KOPT-K1 (cell line): ENCODE data around the gene LRP1.
"Not testable (repeated sequence)": the region's sequence is repeated elsewhere in the genome, so short reads cannot be mapped to it uniquely, and the experiment has no call there.

Experiments
- H3K27ac ChIP-seq: fragments of 200-600 bp; sonication (generic); 2 replicates; pipeline ENCODE4 v1.5.1; 2016; ENCODE audit warnings: antibody characterized with exemption, mild to moderate bottlenecking, low read depth, low read length; ENCODE audit not compliant: poor library complexity, severe bottlenecking
- H3K36me3 ChIP-seq: fragments of 200-600 bp; sonication (generic); 2 replicates; pipeline ENCODE4 v1.5.1; 2017; ENCODE audit warnings: antibody characterized with exemption, mild to moderate bottlenecking, low read length, moderate library complexity; ENCODE audit not compliant: insufficient read depth
- H3K9me3 ChIP-seq: fragments of 200-600 bp; sonication (generic); 2 replicates; pipeline ENCODE4 v1.5.1; 2017; ENCODE audit warnings: antibody characterized with exemption, low read length, mild to moderate bottlenecking; ENCODE audit not compliant: insufficient read depth, poor library complexity, severe bottlenecking

The LRP1 gene

DNA sequence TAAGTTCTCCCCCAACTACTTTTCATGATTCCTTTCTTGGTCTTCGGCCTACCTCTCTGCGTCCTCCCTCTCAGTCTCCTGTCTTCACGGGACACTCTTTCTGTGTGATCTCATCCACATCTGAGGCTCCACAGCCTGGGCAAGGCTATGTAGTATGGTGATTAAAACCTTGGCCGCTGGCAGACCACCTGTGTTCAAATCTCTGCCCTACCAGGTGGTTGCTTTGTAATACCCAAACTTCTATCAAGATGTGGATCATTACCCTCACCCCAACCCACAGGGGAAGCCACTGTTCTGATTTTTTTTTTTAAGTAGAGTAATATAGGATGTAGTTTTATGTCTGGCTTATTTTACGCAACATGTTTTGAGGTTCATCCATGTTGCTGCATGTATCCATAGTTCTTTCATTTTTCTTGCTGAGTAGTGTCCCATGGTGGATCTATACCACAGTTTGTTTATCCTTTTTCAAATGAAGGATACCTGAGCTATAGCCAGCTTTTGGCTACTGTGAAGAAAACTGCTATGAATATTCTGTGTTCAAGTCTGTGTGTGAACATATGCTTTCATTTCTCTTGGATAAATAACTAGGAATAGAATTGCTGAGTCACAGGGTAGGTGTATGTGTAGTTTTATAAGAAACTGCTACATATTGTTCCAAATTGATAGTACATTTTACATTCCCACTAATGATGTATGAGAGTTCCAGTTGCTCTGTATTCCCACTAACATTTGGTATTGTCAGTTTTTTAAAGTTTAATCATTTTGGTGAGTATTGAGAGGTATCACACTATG is 8.8 kb upstream of the LRP1 start:
- H3K27ac ChIP-seq = no peak overlapping the region
- H3K9me3 ChIP-seq = no peaks in the 10 kb centered on the region
- H3K36me3 ChIP-seq = no peaks in the 10 kb centered on the region

DNA sequence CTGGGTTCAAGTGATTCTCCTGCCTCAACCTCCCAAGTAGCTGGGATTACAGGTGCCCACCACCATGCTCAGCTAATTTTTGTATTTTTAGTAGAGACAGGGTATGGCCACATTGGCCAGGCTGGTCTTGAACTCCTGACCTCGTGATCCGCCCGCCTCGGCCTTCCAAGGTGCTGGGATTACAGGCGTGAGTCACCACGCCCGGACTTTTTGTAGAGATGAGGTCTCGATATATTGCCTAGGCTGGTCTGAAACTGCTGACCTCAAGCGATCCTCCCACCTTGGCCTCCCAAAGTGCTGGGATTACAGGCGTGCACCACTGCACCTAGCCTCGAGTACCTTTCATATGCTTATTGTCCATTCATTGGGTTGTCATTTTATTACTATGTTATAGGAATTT is 7.6 kb upstream of the LRP1 start:
- H3K36me3 ChIP-seq, H3K9me3 ChIP-seq, H3K27ac ChIP-seq: not testable (repeated sequence)

DNA sequence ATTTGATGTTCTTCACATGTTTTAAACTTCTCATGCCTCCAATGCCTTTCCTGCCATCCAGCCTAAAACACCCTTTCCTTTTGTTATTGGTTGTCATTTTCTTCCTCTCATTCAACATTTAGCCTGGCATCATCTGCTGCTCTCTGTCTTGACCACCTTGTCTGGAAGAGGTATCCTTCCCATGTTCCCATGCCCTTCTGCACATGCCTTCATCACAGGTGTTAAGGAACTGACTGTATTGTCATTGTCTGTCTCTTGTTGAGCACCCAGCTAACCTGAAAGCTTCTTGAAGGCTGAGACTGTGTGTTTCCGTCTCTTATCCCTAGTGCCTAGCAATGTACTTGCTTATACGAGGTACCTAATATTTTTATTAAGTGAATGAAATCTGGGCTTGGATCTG is 4.5 kb upstream of the LRP1 start:
- Histone ChIP-seq H3K27ac (no peak overlapping the region), H3K9me3 (no peaks in the 10 kb centered on the region), H3K36me3 (no peaks in the 10 kb centered on the region)

DNA sequence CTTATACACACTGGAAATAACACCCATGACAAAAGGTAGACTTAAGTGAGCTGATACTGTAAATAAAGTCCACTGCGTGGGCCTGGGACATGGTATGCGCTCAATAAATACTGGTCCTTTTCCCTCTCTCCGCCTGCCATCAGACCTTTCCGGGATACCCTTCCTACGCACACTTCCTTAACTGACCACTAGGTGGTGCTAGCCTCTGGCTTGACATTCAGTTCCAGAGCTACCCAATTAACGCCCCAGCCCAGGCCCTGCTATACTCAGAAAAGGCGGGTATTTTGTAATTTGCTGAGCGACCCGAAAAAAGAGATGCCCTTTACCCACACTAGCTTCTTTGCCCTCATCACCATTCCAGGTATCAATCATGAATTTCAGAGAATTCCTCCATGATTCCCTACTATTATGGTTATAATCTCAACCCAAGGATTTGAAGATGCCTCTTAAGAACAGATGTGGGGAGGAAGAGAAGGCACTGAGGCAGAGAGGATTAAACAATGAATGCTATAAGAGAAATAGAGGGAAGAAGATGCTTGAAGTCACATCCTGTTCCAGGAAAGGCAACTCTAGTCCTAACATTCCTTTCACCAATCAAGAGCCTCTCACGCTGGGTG is 3.9 kb upstream of the LRP1 start:
- Histone ChIP-seq H3K27ac (no peak overlapping the region), H3K9me3 (no peaks in the 10 kb centered on the region), H3K36me3 (no peaks in the 10 kb centered on the region)

DNA sequence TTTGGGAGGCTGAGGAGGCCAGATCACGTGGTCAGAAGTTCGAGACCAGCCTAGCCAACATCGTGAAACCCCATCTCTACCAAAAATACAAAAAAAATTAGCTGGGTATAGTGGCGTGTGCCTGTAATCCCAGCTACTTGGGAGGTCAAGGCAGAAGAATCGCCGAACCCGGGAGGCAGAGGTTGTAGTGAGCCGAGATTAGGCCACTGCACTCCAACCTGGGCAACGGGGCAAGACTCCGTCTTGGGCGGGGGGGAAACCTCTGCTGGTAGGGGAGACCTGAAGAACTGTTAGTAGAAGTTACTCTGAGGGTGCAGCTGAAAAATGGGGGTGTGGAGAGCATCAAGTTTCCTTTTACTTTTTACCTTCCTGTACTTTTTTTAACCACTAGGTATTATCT is 2.2 kb upstream of the LRP1 start:
- Histone ChIP-seq H3K36me3 (no peaks in the 10 kb centered on the region), H3K27ac (no peak overlapping the region), H3K9me3 (no peaks in the 10 kb centered on the region)

DNA sequence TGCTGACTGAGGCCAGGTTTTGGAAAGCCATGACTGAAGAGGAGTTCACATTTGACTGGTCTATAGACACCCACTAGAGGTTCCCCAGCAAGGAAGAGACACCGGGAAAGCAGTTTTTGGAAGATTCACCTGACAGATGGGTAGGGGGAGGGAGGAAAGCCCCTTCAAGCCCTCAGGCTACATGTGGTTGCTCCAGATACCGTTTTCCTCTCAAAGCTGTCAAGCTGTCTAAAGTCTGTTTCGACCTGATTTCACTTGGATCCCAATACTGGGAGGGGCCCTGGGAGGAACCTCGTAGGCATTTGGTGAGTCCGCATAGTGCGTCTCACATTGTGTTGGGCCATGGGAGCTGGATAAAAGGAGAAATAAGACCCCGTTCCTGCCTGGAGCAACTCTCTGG is 1.7 kb upstream of the LRP1 start:
- no peak overlapping the region for H3K27ac ChIP-seq
- H3K36me3 ChIP-seq = no peaks in the 10 kb centered on the region
- H3K9me3 ChIP-seq = no peaks in the 10 kb centered on the region

DNA sequence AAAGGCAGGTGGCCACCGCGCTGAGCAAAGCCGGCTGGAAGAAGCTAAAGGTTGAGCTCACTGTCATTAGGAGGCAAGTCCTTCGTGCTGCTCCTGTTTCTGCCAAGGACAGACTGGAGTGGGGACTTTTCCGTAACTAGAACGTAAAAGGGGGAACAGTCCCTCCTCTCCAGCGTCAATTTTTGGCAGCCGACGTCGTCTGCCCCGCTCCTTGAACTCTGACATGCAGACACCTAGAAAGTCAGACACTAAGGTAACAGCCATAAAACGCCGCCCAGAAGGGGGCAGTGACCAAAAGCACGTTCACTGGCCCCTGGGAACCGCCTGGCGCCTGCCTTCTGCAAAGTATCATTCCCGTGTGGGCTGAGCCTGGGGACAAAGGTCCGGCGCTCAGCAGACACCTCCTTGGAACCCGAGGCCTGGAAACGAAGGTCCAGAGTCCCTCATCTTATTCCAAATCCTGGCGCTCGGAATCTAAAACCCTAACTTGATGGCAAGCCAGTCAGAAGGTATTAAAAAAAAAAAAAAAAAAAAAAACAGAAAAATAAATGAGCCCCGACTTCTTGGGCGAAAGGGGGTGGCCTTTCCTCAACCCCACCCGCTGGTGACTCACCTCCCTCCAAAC is 1.1 kb upstream of the LRP1 start:
- Histone ChIP-seq H3K36me3 (no peaks in the 10 kb centered on the region), H3K9me3 (no peaks in the 10 kb centered on the region), H3K27ac (no peak overlapping the region)

DNA sequence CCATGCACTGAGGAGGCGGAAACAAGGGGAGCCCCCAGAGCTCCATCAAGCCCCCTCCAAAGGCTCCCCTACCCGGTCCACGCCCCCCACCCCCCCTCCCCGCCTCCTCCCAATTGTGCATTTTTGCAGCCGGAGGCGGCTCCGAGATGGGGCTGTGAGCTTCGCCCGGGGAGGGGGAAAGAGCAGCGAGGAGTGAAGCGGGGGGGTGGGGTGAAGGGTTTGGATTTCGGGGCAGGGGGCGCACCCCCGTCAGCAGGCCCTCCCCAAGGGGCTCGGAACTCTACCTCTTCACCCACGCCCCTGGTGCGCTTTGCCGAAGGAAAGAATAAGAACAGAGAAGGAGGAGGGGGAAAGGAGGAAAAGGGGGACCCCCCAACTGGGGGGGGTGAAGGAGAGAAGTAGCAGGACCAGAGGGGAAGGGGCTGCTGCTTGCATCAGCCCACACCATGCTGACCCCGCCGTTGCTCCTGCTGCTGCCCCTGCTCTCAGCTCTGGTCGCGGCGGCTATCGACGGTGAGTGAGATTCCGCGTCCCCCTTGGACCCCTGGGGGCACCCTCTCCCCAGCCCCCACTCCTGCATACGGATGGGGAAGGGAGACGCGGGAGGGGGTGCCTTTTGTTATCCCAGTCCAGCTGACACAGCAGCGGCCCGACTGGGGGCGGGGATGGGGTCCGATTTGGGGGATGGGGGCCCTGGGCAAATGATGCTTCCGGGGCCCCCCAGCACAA is 400 bp downstream of the LRP1 start:
- Histone ChIP-seq H3K27ac (no peak overlapping the region), H3K36me3 (no peaks in the 10 kb centered on the region), H3K9me3 (no peaks in the 10 kb centered on the region)

DNA sequence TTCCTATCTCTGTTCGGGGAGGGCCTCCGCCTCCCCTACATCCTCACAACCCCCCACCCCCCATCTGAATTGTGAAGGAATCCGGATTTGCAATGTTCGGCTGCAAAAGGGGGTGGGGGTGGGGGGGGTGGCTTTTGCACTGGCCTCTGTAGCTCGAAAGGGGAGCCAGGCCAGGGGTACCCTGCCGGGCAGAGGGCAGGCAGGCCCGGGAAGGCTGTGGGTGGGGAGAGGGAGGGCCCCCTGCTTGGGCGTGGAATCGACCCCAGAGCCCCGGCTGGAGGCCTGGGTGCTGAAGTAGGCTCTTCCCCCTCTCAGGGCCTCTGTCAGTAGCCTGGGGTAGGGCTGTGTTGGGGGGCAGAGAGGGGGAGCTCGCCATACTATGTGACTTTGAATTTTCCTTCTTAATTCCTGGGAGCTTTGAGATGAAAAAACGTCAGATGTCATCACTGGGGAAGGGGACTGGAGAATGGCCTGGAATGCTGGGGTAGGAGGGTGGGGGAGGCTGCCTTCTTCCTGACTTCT is 1.1 kb downstream of the LRP1 start:
- no peaks in the 10 kb centered on the region for H3K36me3 ChIP-seq
- no peaks in the 10 kb centered on the region for H3K9me3 ChIP-seq
- H3K27ac ChIP-seq = no peak overlapping the region

DNA sequence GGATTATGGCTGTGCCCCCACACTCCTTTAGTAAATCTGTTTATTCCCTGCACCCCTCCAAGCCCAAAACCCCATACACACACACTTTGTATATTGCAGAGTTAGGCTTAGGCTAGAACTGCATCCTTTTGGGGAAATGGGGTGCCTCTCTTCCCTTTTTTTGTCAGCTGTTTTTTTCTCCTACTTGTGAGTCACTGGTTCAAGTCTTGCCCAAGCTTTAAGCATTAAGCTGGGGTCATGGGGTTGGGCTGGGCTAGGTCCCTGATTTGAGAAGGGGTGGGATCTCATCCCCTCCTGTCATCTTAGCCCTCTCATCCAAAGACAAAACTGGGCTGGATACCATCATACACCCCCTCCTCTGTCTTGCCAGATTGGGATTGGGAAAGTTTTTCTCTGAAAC is 1.6 kb downstream of the LRP1 start:
- Histone ChIP-seq H3K9me3 (no peaks in the 10 kb centered on the region), H3K36me3 (no peaks in the 10 kb centered on the region), H3K27ac (no peak overlapping the region)

DNA sequence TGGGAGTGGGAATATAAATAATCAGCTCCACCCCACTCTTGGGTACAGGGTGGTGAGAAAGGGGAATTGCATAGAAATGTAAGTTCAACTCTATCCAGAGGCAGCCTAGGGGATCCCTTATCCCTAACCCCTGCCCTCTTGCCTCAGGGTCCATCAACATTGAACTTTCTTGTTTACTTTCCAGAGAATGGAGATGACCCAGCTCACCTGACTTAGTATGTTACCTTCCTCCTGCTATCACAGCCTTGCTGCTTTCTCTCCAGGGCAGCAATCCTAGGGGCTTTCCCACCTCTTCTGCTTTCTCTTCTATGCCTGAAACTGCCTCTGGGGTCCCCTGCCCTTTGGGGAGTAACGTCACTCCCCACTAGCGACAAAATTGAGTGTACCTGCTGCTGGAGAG is 2.7 kb downstream of the LRP1 start:
- no peaks in the 10 kb centered on the region for H3K36me3 ChIP-seq
- no peak overlapping the region for H3K27ac ChIP-seq
- H3K9me3 ChIP-seq = no peaks in the 10 kb centered on the region

DNA sequence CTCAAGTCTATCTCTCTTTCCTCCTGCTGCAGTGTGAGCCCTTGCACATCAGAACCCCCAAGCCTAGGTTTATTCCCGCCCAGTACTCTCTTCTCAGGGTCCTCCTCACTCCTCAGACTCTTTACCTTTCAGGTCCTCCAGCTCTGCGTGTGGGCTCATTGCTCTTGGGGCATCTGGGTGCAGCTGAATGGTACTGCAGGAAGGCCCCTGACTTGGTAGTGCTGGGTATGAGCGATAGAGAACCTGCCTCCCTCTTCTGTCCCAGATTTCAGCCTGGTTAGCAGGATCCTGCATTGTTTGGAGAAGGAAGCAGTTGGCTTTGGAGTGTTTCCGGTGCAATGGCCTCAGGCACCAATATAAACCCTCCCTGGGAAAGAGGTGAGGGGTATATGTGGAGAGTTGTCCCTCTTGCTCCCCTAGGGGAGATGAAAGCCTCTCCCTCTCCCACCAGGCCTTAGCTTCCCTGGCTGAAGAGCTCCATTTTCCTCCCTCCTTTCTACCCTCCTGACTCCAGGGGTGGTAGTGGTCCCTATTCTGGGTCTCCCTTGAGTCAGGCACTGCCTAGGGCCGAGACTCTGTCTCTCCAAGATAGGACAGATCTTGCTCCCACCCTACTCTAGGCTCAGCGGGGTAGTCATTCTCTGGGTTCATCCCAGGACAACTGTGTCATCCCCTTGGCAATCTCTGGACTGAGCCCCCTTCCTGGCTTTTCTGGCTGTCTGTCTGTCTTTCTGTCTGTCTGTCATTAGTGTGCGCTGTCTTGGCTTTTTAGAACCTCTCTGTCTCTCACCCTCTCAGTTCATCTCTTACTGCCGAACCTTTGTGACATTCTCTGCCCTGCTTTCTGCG is 3.8 kb downstream of the LRP1 start:
- H3K9me3 ChIP-seq = no peaks in the 10 kb centered on the region
- no peak overlapping the region for H3K27ac ChIP-seq
- no peaks in the 10 kb centered on the region for H3K36me3 ChIP-seq

DNA sequence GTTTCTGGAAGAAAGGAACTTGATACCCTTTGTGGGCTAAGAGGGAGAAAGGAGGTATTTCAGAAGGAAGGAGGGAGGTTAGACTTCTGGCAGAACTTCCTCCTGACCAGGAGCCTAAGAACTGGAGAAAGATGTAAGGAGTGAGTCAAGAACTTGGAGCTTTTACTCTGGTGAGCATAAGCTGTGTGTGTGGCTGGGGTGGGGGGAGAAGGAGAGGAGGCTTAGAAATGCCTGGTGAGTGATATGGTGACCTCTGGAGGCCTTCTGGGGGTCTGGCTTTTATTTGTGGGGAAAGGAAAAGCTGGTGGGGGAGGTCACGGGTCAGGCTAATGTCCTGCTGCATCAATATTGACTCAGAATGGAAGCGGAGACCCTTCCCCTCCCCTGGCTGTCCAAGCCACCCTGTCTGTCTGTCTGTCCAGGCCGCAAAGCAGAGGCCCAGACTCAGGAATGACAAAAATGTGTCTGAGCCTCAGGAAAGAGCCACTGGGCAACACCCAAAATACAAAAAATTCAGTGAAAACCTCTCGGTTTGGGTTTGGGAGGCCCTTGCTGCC is 4.8 kb downstream of the LRP1 start:
- H3K27ac ChIP-seq = no peak overlapping the region
- H3K9me3 ChIP-seq = no peaks in the 10 kb centered on the region
- H3K36me3 ChIP-seq = no peaks in the 10 kb centered on the region

DNA sequence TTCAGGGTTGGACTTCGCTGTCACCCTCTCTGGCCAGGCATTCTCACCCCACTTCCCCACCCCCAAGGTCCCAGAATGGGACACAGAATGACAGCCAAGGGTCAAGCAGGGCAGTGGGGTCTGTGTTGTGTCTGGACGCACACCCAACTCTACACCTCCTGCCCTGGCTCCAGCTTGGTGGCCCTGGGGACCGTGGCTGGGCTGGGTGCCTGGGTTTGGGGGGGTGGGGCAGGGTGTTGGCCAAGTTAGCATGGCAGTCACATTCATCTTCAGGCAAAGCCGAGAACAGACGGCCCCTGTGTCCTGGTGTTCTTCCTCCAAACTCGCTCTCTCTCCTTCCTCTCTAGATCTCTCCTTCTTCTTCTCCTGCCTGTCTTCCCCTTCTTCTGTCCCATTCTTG is 5.6 kb downstream of the LRP1 start:
- Histone ChIP-seq H3K27ac (no peak overlapping the region), H3K9me3 (no peaks in the 10 kb centered on the region), H3K36me3 (no peaks in the 10 kb centered on the region)
